ENCODE data around the gene PON3.

DNA sequence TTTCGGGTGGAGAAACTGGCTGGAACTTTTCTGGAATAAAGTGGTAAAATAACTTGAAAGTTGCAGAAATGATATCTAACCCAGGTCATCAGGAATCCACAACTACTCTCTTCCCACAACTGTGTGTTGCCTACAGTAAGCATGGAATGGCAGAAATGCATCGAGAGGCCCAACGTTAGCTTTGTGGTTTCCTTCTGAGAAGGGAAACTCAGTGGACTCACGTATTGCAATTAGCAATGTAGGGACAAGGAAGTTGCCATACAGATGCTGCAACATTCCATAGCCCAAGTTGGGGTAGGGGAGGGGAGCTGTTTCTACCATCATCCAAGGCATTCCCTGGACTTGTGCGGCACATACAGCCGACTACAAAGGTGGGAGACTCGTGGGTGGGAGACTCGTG is 73.8 kb downstream of the PON3 start:
- TF ChIP-seq CTCF (IDR thresholded peaks at IDR 0.05) (no peak), POLR2A (IDR thresholded peaks at IDR 0.05) (no peak)

Measured in uterus (tissue), 2 donors.